Sigmoid colon (tissue), 4 donors: Measurements from ENCODE around the gene MRM2.

Experiments used
- EP300 ChIP-seq, 4 donors: sonication (generic); formaldehyde crosslinking; IDR thresholded peaks; one replicate each; pipeline ENCODE4 v1.6.1; 2017; ENCODE audit warnings: antibody characterized with exemption in 4 of 4
- TF ChIP-seq, protein P1 (sequence below), 4 experiments: fragments of 450-650 bp in 3 of 4; fragments of 200-600 bp in 1 of 4; IDR thresholded peaks; one replicate each; pipeline ENCODE4 v1.5.1; 2016 to 2019; ENCODE audit warnings: antibody characterized with exemption in 4 of 4, mild to moderate bottlenecking in 3 of 4, moderate library complexity in 2 of 4

DNA sequence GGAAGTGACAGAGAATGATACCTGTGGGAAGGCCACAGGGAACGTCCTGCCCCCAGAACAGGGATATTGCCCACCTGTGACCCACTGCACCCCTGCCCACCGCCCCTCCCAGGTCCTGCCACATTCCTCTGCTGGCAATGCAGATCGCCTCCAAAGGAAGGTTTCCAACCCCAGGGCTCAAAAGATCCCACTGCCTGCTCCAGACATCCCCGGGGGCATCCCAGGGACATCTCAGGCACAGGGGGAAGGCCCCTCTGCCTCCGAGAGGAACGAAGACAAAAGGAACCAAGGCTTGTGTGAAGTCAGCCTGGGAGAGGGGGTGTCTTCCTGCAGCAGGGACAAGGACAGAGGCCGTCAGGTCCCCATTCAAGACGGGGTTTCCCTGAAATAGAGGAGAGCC, 28.5 kb upstream of the MRM2 start:
- TF ChIP-seq EP300 (IDR thresholded peaks at IDR 0.05): no peak
- TF ChIP-seq, protein P1, sequence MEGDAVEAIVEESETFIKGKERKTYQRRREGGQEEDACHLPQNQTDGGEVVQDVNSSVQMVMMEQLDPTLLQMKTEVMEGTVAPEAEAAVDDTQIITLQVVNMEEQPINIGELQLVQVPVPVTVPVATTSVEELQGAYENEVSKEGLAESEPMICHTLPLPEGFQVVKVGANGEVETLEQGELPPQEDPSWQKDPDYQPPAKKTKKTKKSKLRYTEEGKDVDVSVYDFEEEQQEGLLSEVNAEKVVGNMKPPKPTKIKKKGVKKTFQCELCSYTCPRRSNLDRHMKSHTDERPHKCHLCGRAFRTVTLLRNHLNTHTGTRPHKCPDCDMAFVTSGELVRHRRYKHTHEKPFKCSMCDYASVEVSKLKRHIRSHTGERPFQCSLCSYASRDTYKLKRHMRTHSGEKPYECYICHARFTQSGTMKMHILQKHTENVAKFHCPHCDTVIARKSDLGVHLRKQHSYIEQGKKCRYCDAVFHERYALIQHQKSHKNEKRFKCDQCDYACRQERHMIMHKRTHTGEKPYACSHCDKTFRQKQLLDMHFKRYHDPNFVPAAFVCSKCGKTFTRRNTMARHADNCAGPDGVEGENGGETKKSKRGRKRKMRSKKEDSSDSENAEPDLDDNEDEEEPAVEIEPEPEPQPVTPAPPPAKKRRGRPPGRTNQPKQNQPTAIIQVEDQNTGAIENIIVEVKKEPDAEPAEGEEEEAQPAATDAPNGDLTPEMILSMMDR (IDR thresholded peaks at IDR 0.05): no peak
